HG03108 (cell line): ENCODE data around the gene RIPOR3.

Experiments
- ATAC-seq: cut with Tn5 transposase; IDR thresholded peaks from one replicate; pipeline ENCODE4 v1.9.1; 2021; ENCODE audit warnings: moderate library complexity; ENCODE audit not compliant: unreplicated experiment

RIPOR3 gene

DNA sequence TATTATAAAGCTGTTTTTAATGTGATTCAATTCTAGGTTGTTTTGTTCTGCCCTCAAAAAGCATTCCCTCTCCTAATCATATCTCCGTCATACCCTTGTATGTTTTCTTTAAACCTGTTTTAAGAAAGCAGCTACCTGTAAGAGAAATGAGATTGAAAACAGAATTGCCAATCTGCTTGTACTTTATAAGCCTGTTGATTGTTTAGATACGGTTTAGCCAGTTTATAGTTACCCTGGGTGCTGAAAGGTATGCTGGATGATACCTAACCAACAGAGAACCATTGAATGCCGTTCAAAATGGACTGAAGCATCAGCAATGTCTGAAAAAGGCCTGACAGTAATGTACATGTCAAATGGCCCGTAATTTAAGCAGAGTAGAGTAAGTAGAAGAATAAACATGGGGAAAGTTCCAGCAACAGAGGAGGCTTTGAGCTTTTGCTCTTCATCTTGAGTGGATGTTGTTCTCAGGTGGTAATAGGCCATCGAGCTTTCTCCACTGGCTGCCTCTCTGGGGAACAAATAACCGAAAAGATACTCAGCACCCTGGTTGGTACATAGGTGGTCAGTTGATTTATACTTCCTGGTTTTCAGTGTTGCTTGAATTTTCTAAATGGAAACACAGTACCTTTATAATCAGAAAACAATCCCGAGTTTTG, 153.7 kb downstream of the RIPOR3 start:
- no peak for ATAC-seq

DNA sequence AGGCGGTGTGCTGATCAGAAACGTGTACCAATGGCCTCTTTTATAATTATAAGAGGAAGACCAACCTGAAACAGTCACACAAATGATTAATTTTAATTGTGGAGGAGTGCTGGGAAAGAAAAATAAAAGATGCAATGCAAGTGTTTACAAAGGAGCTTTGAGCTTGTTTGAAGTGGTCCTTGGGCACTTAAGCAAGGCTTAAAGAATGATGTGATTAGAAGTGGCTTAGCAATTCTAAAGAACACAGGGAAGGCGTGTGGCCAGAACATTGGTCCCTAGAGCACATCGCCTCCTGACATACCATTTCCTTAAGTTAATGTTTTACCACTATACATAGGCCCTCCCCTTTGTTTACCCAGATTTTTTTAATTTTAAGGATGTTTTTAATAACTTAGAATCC, 155.0 kb downstream of the RIPOR3 start:
- no peak for ATAC-seq
